ENCODE results near the gene NAIF1. TPM values are rescaled to one million over a fixed set of nuclear protein-coding genes. Genes with fewer than 3 reads are reported as not detected.

Gene NAIF1
- 16.1 and 17.3 TPM in 2 replicates for total RNA-seq (2021)
- Bru-seq, nascent RNA: percentile 64 among the genes with signal in this experiment
- BruChase-seq, experiment 1, labeled RNA remaining after a 2-hour chase: percentile 72 among the genes with signal in this experiment
- percentile 61 among the genes with signal in this experiment for BruChase-seq, experiment 2, labeled RNA remaining after a 6-hour chase
- long read RNA-seq, transcript NAIF1-201 (2 exons, 3,399 nt): major isoform, 9 of 28 reads
- long read RNA-seq, partial matches to known transcripts: 0 of 28 reads
- long read RNA-seq, other reads (novel, unspliced or antisense): 18 of 28 reads

- CTCF ChIA-PET: interaction anchor here (0.5 to 2.9 kb wide), 9 partner anchors 12 to 281 kb away, joined by 3 to 13 read pairs (median 4); partner anchors contain the start of gene CDK9
- peaks cover 51% of the 10 kb centered on the region for H3K79me2 ChIP-seq (ENCODE audit: low read depth)
- intact Hi-C loops (cut with micrococcal nuclease; ENCODE audit: unreplicated experiment): loop anchor here (1.0 kb wide), 1 partner anchor 15 kb away; no protein-coding TSS in a partner anchor
These were observed at the start of gene NAIF1 for GRCh38 chr9:128066713-128067644. TSS of gene NAIF1 (minus strand) at chr9:128067320. CDS start at chr9:128067101, 219 bp downstream.

GRCh38 chr9:128116104-128117083 is 49.3 kb upstream of the NAIF1 start:
- no TSS peak for BruUV-seq (replicated peaks)
- Histone ChIP-seq H3K79me2 (ENCODE audit: low read depth) (no peaks in the 10 kb centered on the region), H3K9me2 (ENCODE audit: insufficient read depth) (no peaks in the 10 kb centered on the region), H3K4me3 (no peak overlapping the region), H4K20me1 (ENCODE audit: insufficient read depth) (peaks cover 3% of the 10 kb centered on the region; the same call in 1 of the 2 replicates), H3K36me3 (ENCODE audit: low read depth) (no peaks in the 10 kb centered on the region), H3K9me3 (ENCODE audit: insufficient read depth, low read depth) (no peaks in the 10 kb centered on the region), H3F3A (ENCODE audit: insufficient read depth, low read depth) (peaks cover 10% of the 10 kb centered on the region; the same call in 1 of the 2 replicates), H3K27ac (no peak overlapping the region), H3K4me2 (no peak overlapping the region), H2AFZ (no peak overlapping the region), H3K4me1 (replicated peaks; ENCODE audit: insufficient read depth) (no peaks in the 10 kb centered on the region), H3K27me3 (ENCODE audit: insufficient read depth, low read depth) (no peaks in the 10 kb centered on the region)
- CTCF ChIA-PET: interaction anchor here (0.6 kb wide), 1 partner anchor 146 kb away, joined by 3 read pairs; no protein-coding TSS in a partner anchor
- DNase-seq: no peak
- no peak for TF ChIP-seq CTCF (conservative IDR thresholded peaks at IDR 0.05)
- no peak for TF ChIP-seq EZH2 (IDR thresholded peaks at IDR 0.05; ENCODE audit: low read depth)
- intact Hi-C loops (cut with micrococcal nuclease; ENCODE audit: unreplicated experiment): loop anchor here (1.0 to 5.0 kb wide), 5 partner anchors 44 to 382 kb away; partner anchors contain the start of gene TOR2A
- POLR2A ChIA-PET (ENCODE audit: unreplicated experiment): interaction anchor here (0.5 kb wide), 1 partner anchor 38 kb away, joined by 3 read pairs; no protein-coding TSS in a partner anchor

More at GRCh38 chr9:128066713-128067644, at the start of gene NAIF1:
- peaks cover 6% of the 10 kb centered on the region; the same call in 1 of the 2 replicates for H3F3A ChIP-seq (ENCODE audit: insufficient read depth, low read depth)
- peak within 1 kb of the TSS; percentile 92 for H3K4me2 ChIP-seq
- no peaks in the 10 kb centered on the region for H3K27me3 ChIP-seq (ENCODE audit: insufficient read depth, low read depth)
- H4K20me1 ChIP-seq (ENCODE audit: insufficient read depth): no peaks in the 10 kb centered on the region
- POLR2A ChIA-PET (ENCODE audit: unreplicated experiment): interaction anchor here (0.6 to 1.3 kb wide), 8 partner anchors 15 to 545 kb away, joined by 3 to 11 read pairs (median 4); partner anchors contain the start of genes EEIG1 and ST6GALNAC4
- TF ChIP-seq CTCF (conservative IDR thresholded peaks at IDR 0.05) (no peak), EZH2 (IDR thresholded peaks at IDR 0.05; ENCODE audit: low read depth) (no peak)
- H3K9me2 ChIP-seq (ENCODE audit: insufficient read depth): no peaks in the 10 kb centered on the region
- peak within 1 kb of the TSS; percentile 94 for H3K27ac ChIP-seq
- BruUV-seq (replicated peaks): no TSS peak
- DNase-seq: peak; percentile 97 to 98
- H3K4me3 ChIP-seq: peak within 1 kb of the TSS; percentile 87
- H3K4me1 ChIP-seq (replicated peaks; ENCODE audit: insufficient read depth): peaks cover 31% of the 10 kb centered on the region
- H2AFZ ChIP-seq: peak within 1 kb of the TSS; percentile 92
- no peaks in the 10 kb centered on the region for H3K9me3 ChIP-seq (ENCODE audit: insufficient read depth, low read depth)
- no peaks in the 10 kb centered on the region for H3K36me3 ChIP-seq (ENCODE audit: low read depth)
